HepG2 (cell line): ENCODE results near the gene SLC13A3. TPM values are rescaled to one million over a fixed set of nuclear protein-coding genes. Genes with fewer than 3 reads are reported as not detected.

Source experiments
- GPN1 ChIP-seq: sonication (generic); formaldehyde crosslinking; IDR thresholded peaks from 2 replicates; pipeline ENCODE4 v1.5.1; 2020; ENCODE audit warnings: missing genetic modification reagents, borderline replicate concordance
- JUN ChIP-seq: sonication (generic); formaldehyde crosslinking; IDR thresholded peaks from 2 replicates; pipeline ENCODE4 v1.4.0; 2020; ENCODE audit warnings: mild to moderate bottlenecking, missing genetic modification reagents
- NRL ChIP-seq: sonication (generic); formaldehyde crosslinking; IDR thresholded peaks from 2 replicates; pipeline ENCODE4 v1.5.0; 2020; ENCODE audit warnings: missing genetic modification reagents, mild to moderate bottlenecking, moderate library complexity, borderline replicate concordance
- POLR2AphosphoS2 ChIP-seq: IDR thresholded peaks from 2 replicates; pipeline ENCODE4 v1.6.1; 2011; ENCODE audit warnings: low read depth, low read length, improper control_type of control experiment
- SOX6 ChIP-seq, 2 experiments: fragments of 450-650 bp in 1 of 2; sonication (generic) in 1 of 2; formaldehyde crosslinking in 1 of 2; IDR thresholded peaks; 2 replicates each; pipeline versions ENCODE4 v1.4.0 to v1.6.1; 2017 to 2020; ENCODE audit warnings: antibody characterized with exemption in 1 of 2, mild to moderate bottlenecking in 1 of 2, missing genetic modification reagents in 1 of 2
- TRIM24 ChIP-seq: sonication (generic); formaldehyde crosslinking; IDR thresholded peaks from 2 replicates; pipeline ENCODE4 v1.8.0; 2022; ENCODE audit warnings: mild to moderate bottlenecking, missing genetic modification reagents
- YEATS2 ChIP-seq: sonication (generic); formaldehyde crosslinking; IDR thresholded peaks from 2 replicates; pipeline ENCODE4 v1.4.0; 2020; ENCODE audit warnings: missing genetic modification reagents, borderline replicate concordance
- ZKSCAN1 ChIP-seq: fragments of 150-350 bp; IDR thresholded peaks from 2 replicates; pipeline ENCODE4 v1.6.1; 2014; ENCODE audit warnings: low read length
- ZKSCAN8 ChIP-seq: IDR thresholded peaks from 2 replicates; pipeline ENCODE4 v1.6.1; 2016; ENCODE audit warnings: borderline replicate concordance, missing genetic modification reagents, missing compliant biosample characterization
- ZNF207 ChIP-seq: fragments of 450-650 bp; IDR thresholded peaks from 2 replicates; pipeline ENCODE4 v1.6.1; 2016; ENCODE audit warnings: antibody characterized with exemption, borderline replicate concordance
- ZNF432 ChIP-seq: sonication (generic); formaldehyde crosslinking; IDR thresholded peaks from 2 replicates; pipeline ENCODE4 v1.5.0; 2020; ENCODE audit warnings: missing genetic modification reagents, mild to moderate bottlenecking, borderline replicate concordance
- polyA plus RNA-seq, 8 experiments: library from polyadenylated mRNA; depleted of rRNA in 3 of 8; stranded (reverse) in 7 of 8; unstranded in 1 of 8; fragments of >200 nt; fragmentation: Illumina TruSeq in 4 of 8; extraction: Trizol in 4 of 8; gene quantifications; 2 replicates each; pipeline versions ENCODE4 v1.2.1 to v1.2.3, GENCODE V29; 2011 to 2016; ENCODE audit warnings: low read depth in 4 of 8, missing spikeins in 1 of 8, mixed read lengths in 1 of 8; ENCODE audit not compliant: insufficient read depth in 1 of 8
- total RNA-seq, 5 experiments: library from RNA; depleted of rRNA; stranded (reverse); fragments of >200 nt; fragmentation: Illumina TruSeq; extraction: Trizol; gene quantifications; 2 replicates each; pipeline ENCODE4 v1.2.3, GENCODE V29; 2016; ENCODE audit warnings: low read depth in 1 of 5
- TF ChIP-seq, protein P1 (sequence below): IDR thresholded peaks from 2 replicates; pipeline ENCODE4 v1.6.1; 2016; ENCODE audit warnings: missing compliant biosample characterization, missing genetic modification reagents, borderline replicate concordance
- TF ChIP-seq, protein P2 (sequence below): sonication (generic); formaldehyde crosslinking; IDR thresholded peaks from 2 replicates; pipeline ENCODE4 v1.8.1; 2023; ENCODE audit warnings: mild to moderate bottlenecking, missing genetic modification reagents
- TF ChIP-seq, protein P3 (sequence below): sonication (generic); formaldehyde crosslinking; IDR thresholded peaks from 2 replicates; pipeline ENCODE4 v1.5.0; 2020; ENCODE audit warnings: missing genetic modification reagents, mild to moderate bottlenecking, borderline replicate concordance
- TF ChIP-seq, protein P4 (sequence below): sonication (generic); formaldehyde crosslinking; IDR thresholded peaks from 2 replicates; pipeline ENCODE4 v1.9.0; 2021; ENCODE audit warnings: missing genetic modification reagents, borderline replicate concordance
- TF ChIP-seq, protein P5 (sequence below): sonication (generic); formaldehyde crosslinking; IDR thresholded peaks from 2 replicates; pipeline ENCODE4; 2020; ENCODE audit warnings: missing genetic modification reagents, mild to moderate bottlenecking, borderline replicate concordance
- TF ChIP-seq, protein P6 (sequence below): sonication (generic); formaldehyde crosslinking; IDR thresholded peaks from 2 replicates; pipeline ENCODE4 v1.5.0; 2020; ENCODE audit warnings: mild to moderate bottlenecking, missing genetic modification reagents

Gene SLC13A3
- total and polyA plus RNA-seq, 2 of the 13 experiments (the other 11 are each of a cell fraction or from before 2014, with no cell fraction given) = 66.5 to 76.0 TPM

DNA sequence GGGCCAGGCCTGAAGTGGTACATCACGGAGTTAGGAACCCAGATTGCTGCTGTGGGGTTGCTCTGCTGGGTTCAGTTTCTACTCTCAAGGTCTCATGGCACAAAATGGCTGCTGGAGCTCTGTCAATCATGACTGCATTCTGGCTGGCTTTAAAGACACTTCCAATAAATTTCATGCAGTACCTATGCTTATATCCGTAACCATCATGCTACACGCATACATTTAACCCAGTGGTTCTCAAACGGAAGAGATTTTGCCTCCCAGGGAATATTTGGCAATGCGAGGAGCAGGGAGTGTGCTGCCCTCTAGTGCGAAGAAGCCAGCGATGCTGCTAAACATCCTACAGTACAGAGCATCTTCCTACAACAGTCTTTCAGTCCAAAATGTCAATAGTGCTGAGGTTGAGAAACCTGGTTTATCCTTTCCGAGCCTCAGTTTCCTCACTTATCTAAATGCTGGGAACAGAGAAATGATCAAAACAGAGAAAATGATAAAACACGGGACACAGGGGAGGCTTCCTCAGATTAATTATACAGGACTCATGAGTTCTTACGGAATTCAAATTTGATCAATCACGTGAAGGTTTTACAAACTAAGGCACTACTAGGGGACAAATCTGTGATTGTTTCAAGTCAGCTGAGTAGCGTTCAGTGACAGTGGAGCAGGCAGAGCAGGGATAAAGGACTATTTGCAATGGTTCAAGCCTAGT, 48.5 kb upstream of the SLC13A3 start (continued):
- TF ChIP-seq, protein P1, sequence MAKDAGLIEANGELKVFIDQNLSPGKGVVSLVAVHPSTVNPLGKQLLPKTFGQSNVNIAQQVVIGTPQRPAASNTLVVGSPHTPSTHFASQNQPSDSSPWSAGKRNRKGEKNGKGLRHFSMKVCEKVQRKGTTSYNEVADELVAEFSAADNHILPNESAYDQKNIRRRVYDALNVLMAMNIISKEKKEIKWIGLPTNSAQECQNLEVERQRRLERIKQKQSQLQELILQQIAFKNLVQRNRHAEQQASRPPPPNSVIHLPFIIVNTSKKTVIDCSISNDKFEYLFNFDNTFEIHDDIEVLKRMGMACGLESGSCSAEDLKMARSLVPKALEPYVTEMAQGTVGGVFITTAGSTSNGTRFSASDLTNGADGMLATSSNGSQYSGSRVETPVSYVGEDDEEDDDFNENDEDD (CRISPR knock-in tag) = peak; percentile 28; the same call in 1 of the 2 replicates
- TF ChIP-seq YEATS2 (CRISPR knock-in tag) (no peak), ZNF432 (CRISPR knock-in tag) (no peak), NRL (no peak), ZKSCAN1 (peak; percentile 18; the same call in 1 of the 2 replicates), ZNF207 (no peak), TRIM24 (CRISPR knock-in tag) (no peak), POLR2AphosphoS2 (no peak), JUN (CRISPR knock-in tag) (no peak), ZKSCAN8 (0 out of 2 replicates have a peak, but pooled peaks have one; percentile 57), SOX6 (IDR thresholded peaks at IDR 0.05) (no peak), SOX6 (CRISPR knock-in tag; IDR thresholded peaks at IDR 0.05) (peak; percentile 31; the same call in 1 of the 2 replicates), GPN1 (CRISPR knock-in tag) (no peak)
- TF ChIP-seq, protein P2, sequence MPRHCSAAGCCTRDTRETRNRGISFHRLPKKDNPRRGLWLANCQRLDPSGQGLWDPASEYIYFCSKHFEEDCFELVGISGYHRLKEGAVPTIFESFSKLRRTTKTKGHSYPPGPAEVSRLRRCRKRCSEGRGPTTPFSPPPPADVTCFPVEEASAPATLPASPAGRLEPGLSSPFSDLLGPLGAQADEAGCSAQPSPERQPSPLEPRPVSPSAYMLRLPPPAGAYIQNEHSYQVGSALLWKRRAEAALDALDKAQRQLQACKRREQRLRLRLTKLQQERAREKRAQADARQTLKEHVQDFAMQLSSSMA = no peak
- TF ChIP-seq, protein P3, sequence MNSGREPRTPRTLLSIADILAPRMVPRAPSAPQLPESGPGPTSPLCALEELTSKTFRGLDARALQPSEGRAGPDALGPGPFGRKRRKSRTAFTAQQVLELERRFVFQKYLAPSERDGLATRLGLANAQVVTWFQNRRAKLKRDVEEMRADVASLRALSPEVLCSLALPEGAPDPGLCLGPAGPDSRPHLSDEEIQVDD (CRISPR knock-in tag) = no peak
- TF ChIP-seq, protein P4, sequence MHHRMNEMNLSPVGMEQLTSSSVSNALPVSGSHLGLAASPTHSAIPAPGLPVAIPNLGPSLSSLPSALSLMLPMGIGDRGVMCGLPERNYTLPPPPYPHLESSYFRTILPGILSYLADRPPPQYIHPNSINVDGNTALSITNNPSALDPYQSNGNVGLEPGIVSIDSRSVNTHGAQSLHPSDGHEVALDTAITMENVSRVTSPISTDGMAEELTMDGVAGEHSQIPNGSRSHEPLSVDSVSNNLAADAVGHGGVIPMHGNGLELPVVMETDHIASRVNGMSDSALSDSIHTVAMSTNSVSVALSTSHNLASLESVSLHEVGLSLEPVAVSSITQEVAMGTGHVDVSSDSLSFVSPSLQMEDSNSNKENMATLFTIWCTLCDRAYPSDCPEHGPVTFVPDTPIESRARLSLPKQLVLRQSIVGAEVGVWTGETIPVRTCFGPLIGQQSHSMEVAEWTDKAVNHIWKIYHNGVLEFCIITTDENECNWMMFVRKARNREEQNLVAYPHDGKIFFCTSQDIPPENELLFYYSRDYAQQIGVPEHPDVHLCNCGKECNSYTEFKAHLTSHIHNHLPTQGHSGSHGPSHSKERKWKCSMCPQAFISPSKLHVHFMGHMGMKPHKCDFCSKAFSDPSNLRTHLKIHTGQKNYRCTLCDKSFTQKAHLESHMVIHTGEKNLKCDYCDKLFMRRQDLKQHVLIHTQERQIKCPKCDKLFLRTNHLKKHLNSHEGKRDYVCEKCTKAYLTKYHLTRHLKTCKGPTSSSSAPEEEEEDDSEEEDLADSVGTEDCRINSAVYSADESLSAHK (CRISPR knock-in tag) = no peak
- TF ChIP-seq, protein P5, sequence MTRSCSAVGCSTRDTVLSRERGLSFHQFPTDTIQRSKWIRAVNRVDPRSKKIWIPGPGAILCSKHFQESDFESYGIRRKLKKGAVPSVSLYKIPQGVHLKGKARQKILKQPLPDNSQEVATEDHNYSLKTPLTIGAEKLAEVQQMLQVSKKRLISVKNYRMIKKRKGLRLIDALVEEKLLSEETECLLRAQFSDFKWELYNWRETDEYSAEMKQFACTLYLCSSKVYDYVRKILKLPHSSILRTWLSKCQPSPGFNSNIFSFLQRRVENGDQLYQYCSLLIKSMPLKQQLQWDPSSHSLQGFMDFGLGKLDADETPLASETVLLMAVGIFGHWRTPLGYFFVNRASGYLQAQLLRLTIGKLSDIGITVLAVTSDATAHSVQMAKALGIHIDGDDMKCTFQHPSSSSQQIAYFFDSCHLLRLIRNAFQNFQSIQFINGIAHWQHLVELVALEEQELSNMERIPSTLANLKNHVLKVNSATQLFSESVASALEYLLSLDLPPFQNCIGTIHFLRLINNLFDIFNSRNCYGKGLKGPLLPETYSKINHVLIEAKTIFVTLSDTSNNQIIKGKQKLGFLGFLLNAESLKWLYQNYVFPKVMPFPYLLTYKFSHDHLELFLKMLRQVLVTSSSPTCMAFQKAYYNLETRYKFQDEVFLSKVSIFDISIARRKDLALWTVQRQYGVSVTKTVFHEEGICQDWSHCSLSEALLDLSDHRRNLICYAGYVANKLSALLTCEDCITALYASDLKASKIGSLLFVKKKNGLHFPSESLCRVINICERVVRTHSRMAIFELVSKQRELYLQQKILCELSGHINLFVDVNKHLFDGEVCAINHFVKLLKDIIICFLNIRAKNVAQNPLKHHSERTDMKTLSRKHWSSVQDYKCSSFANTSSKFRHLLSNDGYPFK (CRISPR knock-in tag) = no peak
- TF ChIP-seq, protein P6, sequence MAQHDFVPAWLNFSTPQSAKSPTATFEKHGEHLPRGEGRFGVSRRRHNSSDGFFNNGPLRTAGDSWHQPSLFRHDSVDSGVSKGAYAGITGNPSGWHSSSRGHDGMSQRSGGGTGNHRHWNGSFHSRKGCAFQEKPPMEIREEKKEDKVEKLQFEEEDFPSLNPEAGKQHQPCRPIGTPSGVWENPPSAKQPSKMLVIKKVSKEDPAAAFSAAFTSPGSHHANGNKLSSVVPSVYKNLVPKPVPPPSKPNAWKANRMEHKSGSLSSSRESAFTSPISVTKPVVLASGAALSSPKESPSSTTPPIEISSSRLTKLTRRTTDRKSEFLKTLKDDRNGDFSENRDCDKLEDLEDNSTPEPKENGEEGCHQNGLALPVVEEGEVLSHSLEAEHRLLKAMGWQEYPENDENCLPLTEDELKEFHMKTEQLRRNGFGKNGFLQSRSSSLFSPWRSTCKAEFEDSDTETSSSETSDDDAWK (CRISPR knock-in tag) = no peak
